Activated naive CD4-positive, alpha-beta T cell treated with anti-CD3 and anti-CD28 coated beads, Interleukin-2, amount 10 ng/mL, durations not matched to agents 7 days and 5 days (primary cell): ENCODE results near the gene COX4I1.
A peak's percentile ranks its signal among the peaks of the same experiment; 100 is the strongest.

Experiments
- CTCF ChIA-PET: fragments of 350-600 bp; sonication (Branson Sonifier 250); formaldehyde crosslinking; loops from one replicate; lab custom pipeline; 2021; ENCODE audit warnings: antibody characterized with exemption; lab: Charles Lee
- DNase-seq: peaks from one replicate; pipeline ENCODE4 v3.0.0-alpha.2; 2020
- H3K27ac Mint-ChIP-seq: one replicate; pipeline ENCODE4 v1.8.0; 2021; ENCODE audit warnings: mild to moderate bottlenecking, moderate library complexity, mixed read lengths
- H3K27me3 Mint-ChIP-seq: one replicate; pipeline ENCODE4 v1.8.0; 2021; ENCODE audit warnings: mild to moderate bottlenecking, mixed read lengths
- H3K36me3 Mint-ChIP-seq: one replicate; pipeline ENCODE4 v1.8.0; 2021; ENCODE audit warnings: mixed read lengths
- H3K4me1 Mint-ChIP-seq: one replicate; pipeline ENCODE4 v1.8.0; 2021; ENCODE audit warnings: mixed read lengths
- H3K4me3 Mint-ChIP-seq: one replicate; pipeline ENCODE4 v1.8.0; 2021; ENCODE audit warnings: mild to moderate bottlenecking, moderate library complexity, mixed read lengths
- H3K9me3 Mint-ChIP-seq: one replicate; pipeline ENCODE4 v1.8.0; 2021; ENCODE audit warnings: mixed read lengths

Gene COX4I1

GRCh38 chr16:85759136-85759535 lies 40.4 kb upstream of the COX4I1 start:
- no peaks in the 10 kb centered on the region for H3K36me3 Mint-ChIP-seq
- DNase-seq, result no peak
- H3K4me1 Mint-ChIP-seq, result peaks cover 7% of the 10 kb centered on the region
- H3K4me3 Mint-ChIP-seq, result no peak overlapping the region
- no peak overlapping the region for H3K27ac Mint-ChIP-seq
- no peaks in the 10 kb centered on the region for H3K9me3 Mint-ChIP-seq
- CTCF ChIA-PET, result interaction anchor here (0.8 kb wide), 1 partner anchor 31 kb away, joined by 3 read pairs; no protein-coding TSS in a partner anchor
- peaks cover 58% of the 10 kb centered on the region for H3K27me3 Mint-ChIP-seq

- Mint-ChIP-seq H3K36me3 (no peaks in the 10 kb centered on the region), H3K4me3 (no peak overlapping the region), H3K4me1 (peaks cover 7% of the 10 kb centered on the region), H3K27ac (no peak overlapping the region), H3K27me3 (peaks cover 51% of the 10 kb centered on the region), H3K9me3 (no peaks in the 10 kb centered on the region)
- CTCF ChIA-PET, result interaction anchor here (1.1 to 1.4 kb wide), 4 partner anchors 20 to 102 kb away, joined by 3 read pairs; no protein-coding TSS in a partner anchor
- DNase-seq, result peak; percentile 50
Observed at GRCh38 chr16:85759631-85760419, 39.7 kb upstream of the COX4I1 start.

- Mint-ChIP-seq H3K4me1 (peaks cover 7% of the 10 kb centered on the region), H3K9me3 (no peaks in the 10 kb centered on the region), H3K27me3 (peaks cover 42% of the 10 kb centered on the region), H3K4me3 (no peak overlapping the region), H3K27ac (no peak overlapping the region), H3K36me3 (no peaks in the 10 kb centered on the region)
- CTCF ChIA-PET, result interaction anchor here (1.0 to 1.2 kb wide), 2 partner anchors 11 to 103 kb away, joined by 3 to 4 read pairs; no protein-coding TSS in a partner anchor
- DNase-seq, result no peak
Observed at GRCh38 chr16:85761861-85762260, 37.6 kb upstream of the COX4I1 start.

- peaks cover 7% of the 10 kb centered on the region for H3K4me1 Mint-ChIP-seq
- no peak for DNase-seq
- CTCF ChIA-PET, result no interaction called here
Observed at GRCh38 chr16:85762970-85763369, 36.5 kb upstream of the COX4I1 start.

GRCh38 chr16:85763616-85764015 lies 35.9 kb upstream of the COX4I1 start:
- Mint-ChIP-seq H3K9me3 (no peaks in the 10 kb centered on the region), H3K27me3 (peaks cover 42% of the 10 kb centered on the region), H3K4me1 (peaks cover 7% of the 10 kb centered on the region), H3K36me3 (no peaks in the 10 kb centered on the region), H3K27ac (no peak overlapping the region), H3K4me3 (no peak overlapping the region)
- CTCF ChIA-PET, result interaction anchor here (1.0 kb wide), 1 partner anchor 47 kb away, joined by 3 read pairs; no protein-coding TSS in a partner anchor
- no peak for DNase-seq

More at GRCh38 chr16:85762970-85763369, 36.5 kb upstream of the COX4I1 start:
- no peaks in the 10 kb centered on the region for H3K36me3 Mint-ChIP-seq
- H3K27me3 Mint-ChIP-seq, result peaks cover 43% of the 10 kb centered on the region
- no peaks in the 10 kb centered on the region for H3K9me3 Mint-ChIP-seq
- H3K4me3 Mint-ChIP-seq, result no peak overlapping the region
- H3K27ac Mint-ChIP-seq, result no peak overlapping the region

- no peaks in the 10 kb centered on the region for H3K36me3 Mint-ChIP-seq
Observed at GRCh38 chr16:85765211-85765610, 34.3 kb upstream of the COX4I1 start.

DNA sequence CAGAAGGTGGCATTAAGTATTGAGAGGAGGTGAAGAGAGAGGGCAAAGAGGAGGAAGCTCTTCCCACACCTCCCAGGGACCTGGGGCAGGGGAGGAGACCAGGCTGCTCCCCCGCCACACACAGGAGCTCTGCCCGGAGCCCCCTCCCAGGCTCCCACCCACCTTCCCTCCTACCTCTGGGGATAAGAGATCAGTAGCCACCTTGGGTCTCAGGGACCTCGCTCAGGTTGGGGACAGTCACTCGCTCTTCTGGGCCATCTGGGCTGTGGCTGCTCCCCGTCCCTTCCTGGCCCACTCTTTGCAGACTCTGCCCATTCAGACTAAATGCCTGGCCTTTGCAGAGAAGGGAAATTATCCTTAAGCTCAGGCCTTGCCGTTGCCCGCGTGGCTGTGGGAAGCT lies 33.7 kb upstream of the COX4I1 start:
- peaks cover 21% of the 10 kb centered on the region for H3K27me3 Mint-ChIP-seq

More at GRCh38 chr16:85765211-85765610, 34.3 kb upstream of the COX4I1 start:
- peaks cover 26% of the 10 kb centered on the region for H3K27me3 Mint-ChIP-seq
- H3K27ac Mint-ChIP-seq, result no peak overlapping the region
- DNase-seq, result no peak
- H3K4me3 Mint-ChIP-seq, result no peak overlapping the region
- no peaks in the 10 kb centered on the region for H3K4me1 Mint-ChIP-seq
- CTCF ChIA-PET, result no interaction called here
- H3K9me3 Mint-ChIP-seq, result no peaks in the 10 kb centered on the region

GRCh38 chr16:85767531-85767930 lies 32.0 kb upstream of the COX4I1 start:
- Mint-ChIP-seq H3K27me3 (peaks cover 14% of the 10 kb centered on the region), H3K4me1 (no peaks in the 10 kb centered on the region), H3K9me3 (no peaks in the 10 kb centered on the region), H3K27ac (no peak overlapping the region), H3K36me3 (no peaks in the 10 kb centered on the region), H3K4me3 (no peak overlapping the region)
- DNase-seq, result no peak
- CTCF ChIA-PET, result no interaction called here

More for the DNA sequence above, 33.7 kb upstream of the COX4I1 start:
- Mint-ChIP-seq H3K36me3 (no peaks in the 10 kb centered on the region), H3K27ac (no peak overlapping the region), H3K9me3 (no peaks in the 10 kb centered on the region), H3K4me3 (no peak overlapping the region), H3K4me1 (no peaks in the 10 kb centered on the region)
- DNase-seq, result no peak
- CTCF ChIA-PET, result no interaction called here

GRCh38 chr16:85768199-85768598 lies 31.3 kb upstream of the COX4I1 start:
- Mint-ChIP-seq H3K27ac (no peak overlapping the region), H3K36me3 (no peaks in the 10 kb centered on the region), H3K27me3 (peaks cover 13% of the 10 kb centered on the region), H3K9me3 (no peaks in the 10 kb centered on the region), H3K4me3 (no peak overlapping the region), H3K4me1 (no peaks in the 10 kb centered on the region)
- no peak for DNase-seq
- CTCF ChIA-PET, result no interaction called here

GRCh38 chr16:85770741-85771140 lies 28.8 kb upstream of the COX4I1 start:
- Mint-ChIP-seq H3K36me3 (no peaks in the 10 kb centered on the region), H3K4me3 (no peak overlapping the region), H3K27me3 (peaks cover 10% of the 10 kb centered on the region), H3K4me1 (no peaks in the 10 kb centered on the region), H3K27ac (no peak overlapping the region), H3K9me3 (no peaks in the 10 kb centered on the region)
- DNase-seq, result no peak
- CTCF ChIA-PET, result no interaction called here

DNA sequence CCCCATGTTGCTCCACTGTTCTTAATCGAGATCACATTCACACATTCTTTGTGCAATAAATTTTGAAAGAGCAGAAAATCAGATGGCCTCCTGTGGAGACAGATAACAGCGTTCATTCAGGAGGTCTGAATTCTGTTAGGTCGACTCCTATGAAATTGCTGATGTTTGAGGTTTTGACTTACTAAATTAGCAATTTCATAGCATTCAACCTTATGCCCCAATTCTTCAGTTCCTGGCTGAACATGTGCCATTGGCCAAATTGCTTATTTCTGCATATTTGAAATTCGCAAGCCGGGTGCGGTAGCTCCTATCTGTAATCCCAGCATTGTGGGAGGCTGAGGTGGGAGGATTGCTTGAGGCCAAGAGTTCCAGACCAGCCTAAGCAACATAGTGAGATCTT lies 26.5 kb upstream of the COX4I1 start:
- no peaks in the 10 kb centered on the region for H3K4me1 Mint-ChIP-seq
- CTCF ChIA-PET, result interaction anchor here (1.0 kb wide), 1 partner anchor 11 kb away, joined by 3 read pairs; no protein-coding TSS in a partner anchor

DNA sequence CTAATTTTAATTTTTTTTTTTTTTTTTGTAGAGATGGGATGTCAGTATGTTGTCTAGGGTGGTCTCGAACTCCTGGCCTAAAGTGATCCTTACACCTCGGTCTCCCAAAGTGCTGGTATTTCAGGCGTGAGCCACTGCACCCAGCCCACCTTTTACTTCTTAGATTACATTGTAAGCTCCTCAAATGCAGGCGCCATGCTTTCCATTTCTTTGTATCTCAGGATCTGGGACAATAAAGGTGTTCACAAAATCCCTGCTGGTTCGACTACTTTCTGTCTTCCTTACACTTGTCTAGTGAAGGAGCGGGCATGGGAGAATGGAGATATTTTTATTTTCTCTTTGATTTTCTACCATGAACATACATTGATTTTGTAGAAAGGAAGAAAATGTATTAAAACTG lies 25.4 kb upstream of the COX4I1 start:
- H3K4me3 Mint-ChIP-seq, result no peak overlapping the region
- H3K36me3 Mint-ChIP-seq, result peaks cover 12% of the 10 kb centered on the region
- no peaks in the 10 kb centered on the region for H3K4me1 Mint-ChIP-seq
- H3K9me3 Mint-ChIP-seq, result no peaks in the 10 kb centered on the region
- no peak overlapping the region for H3K27ac Mint-ChIP-seq
- CTCF ChIA-PET, result no interaction called here
- DNase-seq, result no peak
- no peaks in the 10 kb centered on the region for H3K27me3 Mint-ChIP-seq

More for the DNA sequence above, 26.5 kb upstream of the COX4I1 start:
- DNase-seq, result no peak
- Mint-ChIP-seq H3K27ac (no peak overlapping the region), H3K4me3 (no peak overlapping the region), H3K9me3 (no peaks in the 10 kb centered on the region), H3K27me3 (no peaks in the 10 kb centered on the region), H3K36me3 (peaks cover 7% of the 10 kb centered on the region)

GRCh38 chr16:85774811-85775210 lies 24.7 kb upstream of the COX4I1 start:
- no peaks in the 10 kb centered on the region for H3K9me3 Mint-ChIP-seq
- DNase-seq, result no peak
- H3K4me1 Mint-ChIP-seq, result no peaks in the 10 kb centered on the region
- no peak overlapping the region for H3K4me3 Mint-ChIP-seq
- peaks cover 19% of the 10 kb centered on the region for H3K36me3 Mint-ChIP-seq
- H3K27me3 Mint-ChIP-seq, result no peaks in the 10 kb centered on the region
- H3K27ac Mint-ChIP-seq, result no peak overlapping the region
- CTCF ChIA-PET, result no interaction called here

DNA sequence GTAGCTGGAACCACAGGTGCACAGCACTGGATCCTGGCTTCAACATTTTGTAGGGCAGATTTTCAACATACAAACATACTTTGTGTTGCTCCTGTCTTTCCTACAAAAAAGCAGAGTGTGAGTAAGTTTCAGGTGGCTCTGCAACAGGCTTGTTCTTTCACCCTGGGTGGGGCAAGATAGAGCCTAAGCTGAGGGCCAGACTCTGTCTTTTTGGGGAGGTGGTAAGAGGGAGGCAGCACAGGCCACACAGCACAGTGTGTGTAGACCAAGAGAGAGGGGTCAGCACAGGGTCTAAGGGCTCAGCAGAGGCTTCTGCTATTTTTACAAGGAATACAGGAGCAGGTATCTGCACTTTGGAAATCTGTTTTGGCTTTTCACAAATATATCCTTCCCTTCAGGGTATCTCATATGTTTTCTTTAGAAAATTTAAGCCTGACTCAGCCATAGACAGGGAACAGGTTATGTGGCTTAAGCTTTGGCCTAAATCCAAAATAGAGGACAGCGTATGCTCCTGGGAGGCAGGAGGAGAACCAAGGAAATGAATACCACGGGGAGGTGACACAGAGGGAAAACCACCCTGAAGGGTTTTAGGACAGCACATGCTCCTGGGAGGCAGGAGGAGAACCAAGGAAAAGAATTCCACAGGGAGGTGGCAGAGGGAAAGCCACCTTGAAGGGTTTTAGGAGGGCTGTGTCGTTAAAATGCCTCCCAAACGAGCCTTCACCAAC lies 21.7 kb upstream of the COX4I1 start:
- peaks cover 26% of the 10 kb centered on the region for H3K36me3 Mint-ChIP-seq
- H3K27ac Mint-ChIP-seq, result no peak overlapping the region
- DNase-seq, result no peak
- no peaks in the 10 kb centered on the region for H3K4me1 Mint-ChIP-seq
- no peaks in the 10 kb centered on the region for H3K9me3 Mint-ChIP-seq
- CTCF ChIA-PET, result no interaction called here
- H3K4me3 Mint-ChIP-seq, result no peak overlapping the region
- no peaks in the 10 kb centered on the region for H3K27me3 Mint-ChIP-seq
